ENCODE measurements around the gene RPS3A.

Gene RPS3A

DNA sequence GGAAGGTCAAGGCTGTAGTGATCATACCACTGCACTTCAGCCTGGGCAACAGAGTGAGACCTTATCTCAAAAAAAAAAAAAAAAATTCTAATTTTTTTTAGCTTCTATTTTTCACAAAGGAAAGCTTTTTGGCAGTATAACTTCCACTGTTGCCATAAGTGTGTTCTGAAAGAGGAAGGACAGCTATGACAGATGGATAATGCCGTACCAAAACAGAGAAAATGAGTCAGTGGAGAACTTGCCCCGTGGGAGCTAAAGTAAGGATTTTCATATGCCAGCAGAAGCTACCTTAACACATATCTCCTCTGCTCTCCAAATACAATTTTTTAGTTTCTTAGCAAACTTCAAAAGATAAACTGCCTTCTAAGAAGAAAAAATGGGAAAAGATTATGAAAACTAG, 43.7 kb downstream of the RPS3A start:
- no peak overlapping the region for H3K27ac ChIP-seq
- TF ChIP-seq, protein P1, sequence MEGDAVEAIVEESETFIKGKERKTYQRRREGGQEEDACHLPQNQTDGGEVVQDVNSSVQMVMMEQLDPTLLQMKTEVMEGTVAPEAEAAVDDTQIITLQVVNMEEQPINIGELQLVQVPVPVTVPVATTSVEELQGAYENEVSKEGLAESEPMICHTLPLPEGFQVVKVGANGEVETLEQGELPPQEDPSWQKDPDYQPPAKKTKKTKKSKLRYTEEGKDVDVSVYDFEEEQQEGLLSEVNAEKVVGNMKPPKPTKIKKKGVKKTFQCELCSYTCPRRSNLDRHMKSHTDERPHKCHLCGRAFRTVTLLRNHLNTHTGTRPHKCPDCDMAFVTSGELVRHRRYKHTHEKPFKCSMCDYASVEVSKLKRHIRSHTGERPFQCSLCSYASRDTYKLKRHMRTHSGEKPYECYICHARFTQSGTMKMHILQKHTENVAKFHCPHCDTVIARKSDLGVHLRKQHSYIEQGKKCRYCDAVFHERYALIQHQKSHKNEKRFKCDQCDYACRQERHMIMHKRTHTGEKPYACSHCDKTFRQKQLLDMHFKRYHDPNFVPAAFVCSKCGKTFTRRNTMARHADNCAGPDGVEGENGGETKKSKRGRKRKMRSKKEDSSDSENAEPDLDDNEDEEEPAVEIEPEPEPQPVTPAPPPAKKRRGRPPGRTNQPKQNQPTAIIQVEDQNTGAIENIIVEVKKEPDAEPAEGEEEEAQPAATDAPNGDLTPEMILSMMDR (IDR thresholded peaks at IDR 0.05), result no peak
- TF ChIP-seq ZFX (IDR thresholded peaks at IDR 0.05; ENCODE audit: borderline replicate concordance), result no peak

DNA sequence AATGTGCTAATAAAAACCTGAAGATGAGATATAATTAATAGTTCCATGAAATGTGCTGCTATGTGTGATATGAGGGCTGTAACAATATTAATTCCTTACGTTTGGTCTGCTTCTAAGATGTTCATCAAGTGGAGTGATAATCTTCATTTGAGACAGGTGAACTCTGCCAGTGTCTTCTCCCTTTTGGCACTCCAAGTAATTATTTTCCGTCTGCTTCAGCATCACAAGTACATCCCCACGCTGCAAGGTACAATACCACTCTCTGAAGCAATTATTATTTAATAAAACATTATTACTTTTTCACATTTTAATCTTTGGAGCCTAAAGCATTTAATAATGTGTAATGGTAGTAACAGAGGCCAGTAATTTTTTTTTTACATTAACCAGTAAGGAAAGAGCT, 44.4 kb downstream of the RPS3A start:
- no peak for TF ChIP-seq ZFX (IDR thresholded peaks at IDR 0.05; ENCODE audit: borderline replicate concordance)
- TF ChIP-seq, protein P1 (IDR thresholded peaks at IDR 0.05), result no peak
- no peak overlapping the region for H3K27ac ChIP-seq

DNA sequence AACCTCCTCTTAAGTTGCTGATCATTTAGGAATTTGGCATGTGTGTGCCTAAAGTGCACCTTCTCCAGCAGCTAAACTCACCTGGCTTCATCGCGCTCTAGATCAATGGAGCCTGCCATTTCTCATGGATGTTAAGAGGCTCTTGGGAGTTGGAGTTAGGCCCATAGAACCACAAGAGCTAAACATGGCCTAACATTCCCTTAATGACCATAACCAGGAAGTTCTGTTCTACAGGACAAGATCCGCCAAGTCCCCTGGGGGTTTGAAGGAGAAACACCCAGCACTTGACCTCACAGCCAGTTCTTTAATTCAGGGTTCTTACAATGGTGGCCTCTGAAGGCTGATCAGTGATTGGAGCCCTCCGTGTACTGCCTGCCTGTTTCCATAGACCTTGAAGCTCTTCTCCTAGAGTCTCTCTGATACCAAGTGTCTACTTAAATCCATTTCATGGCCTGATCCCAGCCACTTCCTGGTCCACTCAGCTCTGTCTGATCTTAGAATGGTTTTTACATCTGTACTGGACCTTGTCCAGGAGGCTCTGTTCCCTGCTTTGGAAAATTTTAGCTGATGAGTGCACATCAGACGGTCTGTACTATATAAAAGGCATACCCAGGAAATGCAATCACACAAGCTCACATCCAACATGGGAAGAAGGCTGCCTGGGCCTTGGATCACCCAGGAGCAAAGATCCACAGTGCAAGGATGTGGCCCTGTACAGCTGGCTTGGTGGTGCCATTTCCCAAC, 45.1 kb downstream of the RPS3A start:
- no peak overlapping the region for H3K27ac ChIP-seq
- TF ChIP-seq ZFX (IDR thresholded peaks at IDR 0.05; ENCODE audit: borderline replicate concordance), result no peak
- TF ChIP-seq, protein P1 (IDR thresholded peaks at IDR 0.05), result no peak

DNA sequence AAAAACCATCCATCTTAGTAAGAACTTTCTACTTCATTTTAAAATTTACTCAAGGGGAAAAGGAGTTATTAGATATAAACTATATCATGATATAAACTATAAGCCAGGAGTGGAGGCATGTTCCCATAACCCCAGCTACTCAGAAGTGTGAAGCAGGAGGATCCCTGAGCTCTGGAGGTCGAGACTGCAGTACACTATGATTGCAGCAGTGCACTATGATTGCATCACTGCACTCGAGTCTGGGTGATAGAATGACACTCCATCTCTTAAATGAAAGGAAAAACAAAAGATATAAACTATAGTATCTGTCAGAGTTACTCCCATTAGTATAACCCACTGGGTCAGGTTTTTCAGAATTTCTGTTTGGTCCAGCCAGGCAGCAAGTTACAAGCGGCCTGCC, 47.6 kb downstream of the RPS3A start:
- no peak for TF ChIP-seq ZFX (IDR thresholded peaks at IDR 0.05; ENCODE audit: borderline replicate concordance)
- TF ChIP-seq, protein P1 (IDR thresholded peaks at IDR 0.05), result no peak

DNA sequence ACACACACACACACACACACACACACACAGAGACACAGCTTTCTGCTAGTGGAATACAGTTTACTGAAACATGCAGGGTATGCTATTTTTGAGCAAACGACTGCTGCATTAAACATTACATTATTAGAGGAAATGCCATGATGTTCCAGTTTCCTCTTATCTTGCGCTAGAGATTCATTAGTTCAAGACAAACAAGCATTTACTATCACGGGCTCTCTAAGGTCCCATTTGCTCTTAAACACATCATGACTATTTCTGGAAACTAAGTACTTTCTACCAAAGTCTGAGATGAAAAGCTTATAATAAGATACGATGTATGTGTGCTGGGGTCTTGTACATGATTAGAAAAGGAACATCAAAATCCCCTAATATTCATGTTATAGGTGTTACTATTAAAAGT, 48.8 kb downstream of the RPS3A start:
- H3K27ac ChIP-seq, result no peak overlapping the region
- TF ChIP-seq, protein P1 (IDR thresholded peaks at IDR 0.05), result no peak
- TF ChIP-seq ZFX (IDR thresholded peaks at IDR 0.05; ENCODE audit: borderline replicate concordance), result no peak

More for the DNA sequence above, 47.6 kb downstream of the RPS3A start:
- no peak overlapping the region for H3K27ac ChIP-seq

DNA sequence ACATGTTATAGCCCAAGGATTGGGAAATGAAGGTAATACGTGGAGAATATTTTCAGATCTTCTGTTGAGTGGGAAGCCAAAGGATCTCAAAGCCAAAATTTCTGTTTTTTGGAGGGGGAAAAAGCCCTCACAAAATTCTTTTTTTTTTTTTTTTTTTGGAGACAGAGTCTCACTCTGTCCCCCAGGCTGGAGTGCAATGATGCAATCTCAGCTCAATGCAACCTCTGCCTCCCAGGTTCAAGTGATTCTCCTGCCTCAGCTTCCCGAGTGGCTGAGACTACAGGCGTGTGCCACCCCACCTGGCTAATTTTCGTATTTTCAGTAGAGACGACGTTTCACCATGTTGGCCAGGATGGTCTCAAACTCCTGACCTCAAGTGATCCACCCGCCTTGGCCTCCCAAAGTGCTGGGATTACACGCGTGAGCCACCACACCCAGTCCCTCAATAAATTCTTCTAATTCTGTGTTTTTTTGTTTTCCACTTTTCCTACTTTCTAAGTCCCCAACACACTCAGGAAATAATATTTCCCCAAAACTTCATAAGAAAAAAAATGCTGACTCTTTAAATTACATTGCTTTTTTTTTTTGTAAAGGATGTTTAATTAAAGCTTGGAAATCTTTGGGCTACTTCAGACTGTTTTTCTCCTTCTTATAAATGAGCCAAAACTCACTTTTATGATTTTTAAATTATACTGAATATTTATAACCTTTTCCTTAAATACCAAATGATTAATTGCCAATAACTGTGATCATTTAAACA, 51.6 kb downstream of the RPS3A start:
- TF ChIP-seq, protein P1 (IDR thresholded peaks at IDR 0.05), result no peak
- TF ChIP-seq ZFX (IDR thresholded peaks at IDR 0.05; ENCODE audit: borderline replicate concordance), result no peak
- no peak overlapping the region for H3K27ac ChIP-seq

DNA sequence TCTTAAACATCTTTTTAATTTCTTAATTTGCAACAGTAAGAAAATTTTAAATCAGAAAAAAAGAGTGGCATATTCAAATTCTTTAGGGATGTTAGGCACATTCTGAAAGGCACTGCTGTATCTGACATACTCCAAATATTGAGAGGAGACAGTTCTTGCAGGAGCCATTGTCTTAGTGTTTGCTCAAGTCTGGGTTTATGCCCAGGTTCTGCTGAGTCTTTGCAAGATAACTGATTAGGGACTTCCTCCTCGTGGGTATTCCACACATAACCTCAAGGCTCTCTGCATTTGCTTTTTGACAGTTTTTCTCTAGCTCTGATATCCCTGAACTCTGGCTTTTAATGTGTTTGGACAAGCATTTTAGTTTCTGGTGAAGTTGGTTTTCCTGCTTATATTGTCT, 52.6 kb downstream of the RPS3A start:
- TF ChIP-seq, protein P1 (IDR thresholded peaks at IDR 0.05), result no peak
- no peak for TF ChIP-seq ZFX (IDR thresholded peaks at IDR 0.05; ENCODE audit: borderline replicate concordance)

More for the DNA sequence above, 52.6 kb downstream of the RPS3A start:
- no peak overlapping the region for H3K27ac ChIP-seq
